GM12874 (cell line): ENCODE data around the gene C2CD3.

Experiments used
- TF ChIP-seq, protein P1 (sequence below): IDR thresholded peaks from 2 replicates; pipeline ENCODE4 v1.5.1; 2011; ENCODE audit warnings: low read depth, mild to moderate bottlenecking, control low read depth, low read length, moderate library complexity; ENCODE audit not compliant: insufficient read depth

C2CD3 gene

GRCh38 chr11:73999581-74000306 lies 171.1 kb downstream of the C2CD3 start:
- TF ChIP-seq, protein P1, sequence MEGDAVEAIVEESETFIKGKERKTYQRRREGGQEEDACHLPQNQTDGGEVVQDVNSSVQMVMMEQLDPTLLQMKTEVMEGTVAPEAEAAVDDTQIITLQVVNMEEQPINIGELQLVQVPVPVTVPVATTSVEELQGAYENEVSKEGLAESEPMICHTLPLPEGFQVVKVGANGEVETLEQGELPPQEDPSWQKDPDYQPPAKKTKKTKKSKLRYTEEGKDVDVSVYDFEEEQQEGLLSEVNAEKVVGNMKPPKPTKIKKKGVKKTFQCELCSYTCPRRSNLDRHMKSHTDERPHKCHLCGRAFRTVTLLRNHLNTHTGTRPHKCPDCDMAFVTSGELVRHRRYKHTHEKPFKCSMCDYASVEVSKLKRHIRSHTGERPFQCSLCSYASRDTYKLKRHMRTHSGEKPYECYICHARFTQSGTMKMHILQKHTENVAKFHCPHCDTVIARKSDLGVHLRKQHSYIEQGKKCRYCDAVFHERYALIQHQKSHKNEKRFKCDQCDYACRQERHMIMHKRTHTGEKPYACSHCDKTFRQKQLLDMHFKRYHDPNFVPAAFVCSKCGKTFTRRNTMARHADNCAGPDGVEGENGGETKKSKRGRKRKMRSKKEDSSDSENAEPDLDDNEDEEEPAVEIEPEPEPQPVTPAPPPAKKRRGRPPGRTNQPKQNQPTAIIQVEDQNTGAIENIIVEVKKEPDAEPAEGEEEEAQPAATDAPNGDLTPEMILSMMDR, result no peak

DNA sequence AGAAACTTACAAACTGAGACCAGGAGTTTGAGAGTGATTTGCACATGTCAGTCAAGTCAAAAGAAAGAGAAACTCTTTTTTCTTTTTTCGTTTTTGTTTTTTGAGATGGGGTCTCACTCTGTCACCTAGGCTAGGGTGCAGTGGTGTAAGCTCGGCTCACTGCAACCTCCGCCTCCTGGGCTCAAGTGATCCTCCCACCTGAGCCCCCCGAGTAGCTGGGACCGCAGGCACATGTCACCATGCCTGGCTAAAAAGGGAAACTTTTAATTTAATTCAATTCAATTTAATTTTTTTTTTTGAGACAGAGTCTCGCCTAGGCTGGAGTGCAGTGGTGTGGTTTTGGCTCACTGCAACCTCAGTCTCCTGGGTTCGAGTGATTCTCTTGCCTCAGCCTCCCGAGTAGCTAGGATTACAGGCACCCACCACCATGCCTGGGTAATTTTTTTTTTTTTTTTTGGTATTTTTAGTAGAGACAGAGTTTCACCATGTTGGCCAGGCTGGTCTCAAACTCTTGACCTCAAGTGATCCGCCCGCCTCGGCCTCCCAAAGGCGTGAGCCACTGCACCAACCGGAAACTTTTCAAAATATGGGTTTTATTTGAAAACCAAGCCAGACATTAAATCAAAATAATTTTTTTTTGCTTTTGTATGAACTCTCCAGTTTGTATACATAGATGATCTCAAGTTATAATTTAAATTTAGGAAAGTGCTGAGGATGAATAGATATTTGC lies 171.8 kb downstream of the C2CD3 start:
- TF ChIP-seq, protein P1, result no peak

GRCh38 chr11:73997120-73997770 lies 173.6 kb downstream of the C2CD3 start:
- TF ChIP-seq, protein P1, result no peak

DNA sequence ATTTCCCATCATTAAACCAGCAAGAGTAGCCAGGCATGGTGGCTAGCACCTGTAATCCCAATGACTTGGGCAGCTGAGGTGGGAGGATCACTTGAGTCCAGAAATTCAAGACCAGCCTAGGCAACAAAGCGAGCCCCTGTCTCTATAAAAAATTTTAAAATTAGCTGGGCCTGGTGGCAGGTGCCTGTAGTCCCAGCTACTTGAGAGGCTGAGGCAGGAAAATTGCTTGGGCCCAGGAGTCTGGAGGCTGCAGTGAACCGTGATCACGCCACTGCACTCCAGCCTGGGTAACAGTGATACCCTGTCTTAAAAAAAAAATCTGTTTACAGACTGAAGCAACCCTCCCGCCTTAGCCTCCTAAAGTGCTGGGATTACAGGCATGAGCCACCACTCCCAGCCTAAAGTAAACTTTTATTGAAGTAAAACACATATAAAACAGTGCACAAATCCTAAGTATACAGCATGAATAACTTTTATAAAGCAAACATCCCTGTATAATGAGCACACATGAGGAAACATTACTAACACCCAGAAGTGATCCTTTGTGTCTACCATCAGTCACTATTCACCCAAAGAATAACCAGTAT lies 174.5 kb downstream of the C2CD3 start:
- TF ChIP-seq, protein P1, result no peak

DNA sequence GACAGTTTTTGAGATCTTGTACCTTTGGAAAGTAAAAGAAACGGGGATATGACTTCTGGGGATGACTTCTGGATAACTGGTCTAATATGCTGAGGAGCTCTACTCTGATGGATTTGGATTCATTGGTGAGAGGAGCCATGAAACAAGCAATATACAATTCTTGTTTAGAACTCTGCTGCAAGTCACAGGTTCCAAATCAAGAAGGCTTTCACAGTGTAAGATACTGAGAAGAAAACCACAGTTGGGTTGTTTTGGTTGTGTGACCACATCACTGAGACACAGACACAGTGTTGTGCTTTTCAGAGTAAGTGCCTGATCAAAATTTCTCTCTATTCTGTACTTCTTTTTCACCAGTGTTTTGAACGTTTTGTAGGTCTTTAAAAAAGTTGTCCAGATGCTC lies 175.1 kb downstream of the C2CD3 start:
- TF ChIP-seq, protein P1, result no peak

GRCh38 chr11:73995247-73995646 lies 175.6 kb downstream of the C2CD3 start:
- TF ChIP-seq, protein P1, result no peak

DNA sequence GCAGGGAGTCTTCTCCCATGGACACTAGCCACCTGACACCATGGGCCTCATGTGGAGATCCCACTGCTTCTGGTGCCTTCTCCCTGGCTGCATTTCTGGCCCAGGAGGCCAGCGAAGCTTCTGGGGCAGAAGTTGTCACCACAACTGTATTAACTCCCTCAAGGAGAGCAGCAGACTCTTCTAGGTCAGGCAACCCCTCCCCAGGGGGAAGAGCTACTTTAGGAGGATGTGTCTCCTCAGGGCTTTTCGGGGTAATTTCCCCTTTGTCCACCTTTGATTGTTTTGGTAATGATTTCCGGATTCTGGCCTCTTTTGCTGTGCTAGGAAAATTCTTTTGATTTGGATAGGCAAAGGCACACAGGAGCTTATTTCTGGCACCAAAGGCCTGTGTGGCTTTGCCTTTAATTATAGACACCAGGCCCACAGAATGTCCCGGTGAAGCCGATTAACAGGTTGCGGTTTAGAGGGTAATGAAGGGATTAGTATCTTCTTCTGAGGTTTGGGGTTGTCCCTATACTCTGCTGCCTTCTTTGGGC lies 179.3 kb downstream of the C2CD3 start:
- TF ChIP-seq, protein P1, result no peak
